ENCODE data around the gene CTDP1. TPM values are rescaled to one million over a fixed set of nuclear protein-coding genes. Genes with fewer than 3 reads are reported as not detected.

Gene CTDP1
- total RNA-seq, 2 experiments from 2014 or later: 69.0 to 79.6 TPM

DNA sequence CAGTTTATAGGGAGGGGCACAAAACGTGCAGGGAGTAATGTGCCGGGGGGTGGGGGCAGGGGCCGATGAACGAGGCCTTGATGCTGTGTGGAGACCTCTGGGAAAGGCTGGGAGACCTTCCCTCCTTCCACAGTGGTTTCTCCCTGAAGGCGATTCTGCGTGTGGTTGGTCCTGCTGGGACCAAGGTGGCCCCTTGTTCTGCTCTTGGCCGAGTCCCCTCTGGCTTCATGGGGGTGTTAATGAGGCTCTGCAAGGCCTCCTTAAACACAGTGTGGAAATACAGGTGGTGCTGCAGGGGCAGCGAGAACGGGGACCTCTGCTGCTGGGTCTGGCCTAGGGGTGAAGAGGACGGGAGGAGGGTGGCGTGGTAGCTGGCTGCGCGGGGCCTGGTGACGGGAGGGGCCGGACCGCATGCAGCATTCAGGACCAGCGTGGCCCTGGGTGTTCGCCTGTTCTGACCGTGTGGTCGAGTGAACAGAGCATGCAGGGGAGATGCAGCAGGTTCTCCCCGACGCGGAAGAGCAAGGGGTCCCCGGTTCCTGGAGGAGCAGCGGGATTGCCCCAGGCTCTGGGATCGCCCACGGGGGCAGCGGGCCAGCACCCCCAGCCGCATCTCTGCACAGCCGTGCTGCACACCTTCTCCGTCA, 76.0 kb downstream of the CTDP1 start:
- H3K36me3 ChIP-seq (ENCODE audit: insufficient read depth, low read length): peaks cover 30% of the 10 kb centered on the region
- DNase-seq (no peak), ATAC-seq (ENCODE audit: poor library complexity) (no peak)
- CTCF ChIA-PET: no interaction called here
- H3K9me3 ChIP-seq (ENCODE audit: control insufficient read depth in 1 of 2, insufficient read depth in 1 of 2, low read length in 2 of 2): peaks cover 20 to 44% of the 10 kb centered on the region in 2 experiments
- H3K27ac ChIP-seq (ENCODE audit: low read depth in 1 of 2, low read length in 2 of 2): no peak overlapping the region
- Mint-ChIP-seq H3K4me3 (no peak overlapping the region), H3K27ac (no peak overlapping the region), H3K36me3 (ENCODE audit: low read depth) (peaks cover 78% of the 10 kb centered on the region), H3K9me3 (peaks cover 14% of the 10 kb centered on the region), H3K4me1 (ENCODE audit: low read depth) (no peaks in the 10 kb centered on the region), H3K27me3 (no peaks in the 10 kb centered on the region)
- H3K4me3 ChIP-seq (ENCODE audit: low read length): no peak overlapping the region
- POLR2A ChIA-PET: no interaction called here
- no peaks in the 10 kb centered on the region for H3K27me3 ChIP-seq (ENCODE audit: control insufficient read depth in 1 of 2, insufficient read depth in 2 of 2, low read length in 2 of 2)
- TF ChIP-seq, protein P1, sequence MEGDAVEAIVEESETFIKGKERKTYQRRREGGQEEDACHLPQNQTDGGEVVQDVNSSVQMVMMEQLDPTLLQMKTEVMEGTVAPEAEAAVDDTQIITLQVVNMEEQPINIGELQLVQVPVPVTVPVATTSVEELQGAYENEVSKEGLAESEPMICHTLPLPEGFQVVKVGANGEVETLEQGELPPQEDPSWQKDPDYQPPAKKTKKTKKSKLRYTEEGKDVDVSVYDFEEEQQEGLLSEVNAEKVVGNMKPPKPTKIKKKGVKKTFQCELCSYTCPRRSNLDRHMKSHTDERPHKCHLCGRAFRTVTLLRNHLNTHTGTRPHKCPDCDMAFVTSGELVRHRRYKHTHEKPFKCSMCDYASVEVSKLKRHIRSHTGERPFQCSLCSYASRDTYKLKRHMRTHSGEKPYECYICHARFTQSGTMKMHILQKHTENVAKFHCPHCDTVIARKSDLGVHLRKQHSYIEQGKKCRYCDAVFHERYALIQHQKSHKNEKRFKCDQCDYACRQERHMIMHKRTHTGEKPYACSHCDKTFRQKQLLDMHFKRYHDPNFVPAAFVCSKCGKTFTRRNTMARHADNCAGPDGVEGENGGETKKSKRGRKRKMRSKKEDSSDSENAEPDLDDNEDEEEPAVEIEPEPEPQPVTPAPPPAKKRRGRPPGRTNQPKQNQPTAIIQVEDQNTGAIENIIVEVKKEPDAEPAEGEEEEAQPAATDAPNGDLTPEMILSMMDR (IDR thresholded peaks at IDR 0.05): no peak
- intact Hi-C loops (cut with DNase I, micrococcal nuclease): no loop called here
- no peaks in the 10 kb centered on the region for H3K4me1 ChIP-seq (ENCODE audit: insufficient read depth, low read length)

DNA sequence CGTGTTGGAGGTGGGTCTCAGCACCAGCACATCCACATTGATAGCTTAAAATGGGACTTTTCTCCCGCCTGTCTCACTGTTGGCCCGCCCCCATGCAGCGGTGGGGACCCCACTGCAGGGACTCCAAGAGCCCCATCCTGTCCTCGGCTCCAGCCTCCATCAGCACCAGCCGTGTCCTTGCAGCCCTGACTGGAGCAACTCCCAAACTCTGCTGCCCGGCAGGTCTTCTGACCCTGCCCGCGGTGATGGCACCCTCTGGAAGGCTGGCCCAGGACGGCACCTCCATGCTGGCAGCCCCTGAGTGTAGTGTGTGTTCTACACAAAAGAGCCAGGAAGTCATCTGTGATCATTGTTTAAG, 76.5 kb downstream of the CTDP1 start:
- Mint-ChIP-seq H3K4me1 (ENCODE audit: low read depth) (no peaks in the 10 kb centered on the region), H3K9me3 (peaks cover 18% of the 10 kb centered on the region), H3K27ac (no peak overlapping the region), H3K4me3 (no peak overlapping the region), H3K36me3 (ENCODE audit: low read depth) (peaks cover 78% of the 10 kb centered on the region), H3K27me3 (no peaks in the 10 kb centered on the region)
- ChIA-PET POLR2A (no interaction called here), CTCF (no interaction called here)
- Histone ChIP-seq H3K4me3 (ENCODE audit: low read length) (no peak overlapping the region), H3K27ac (ENCODE audit: low read depth in 1 of 2, low read length in 2 of 2) (no peak overlapping the region), H3K9me3 (ENCODE audit: control insufficient read depth in 1 of 2, insufficient read depth in 1 of 2, low read length in 2 of 2) (peaks cover 20 to 44% of the 10 kb centered on the region in 2 experiments), H3K36me3 (ENCODE audit: insufficient read depth, low read length) (peaks cover 30% of the 10 kb centered on the region), H3K27me3 (ENCODE audit: control insufficient read depth in 1 of 2, insufficient read depth in 2 of 2, low read length in 2 of 2) (no peaks in the 10 kb centered on the region), H3K4me1 (ENCODE audit: insufficient read depth, low read length) (no peaks in the 10 kb centered on the region)
- ATAC-seq (ENCODE audit: poor library complexity) (no peak), DNase-seq (no peak)
- TF ChIP-seq, protein P1 (IDR thresholded peaks at IDR 0.05): no peak
- intact Hi-C loops (cut with DNase I, micrococcal nuclease): no loop called here

DNA sequence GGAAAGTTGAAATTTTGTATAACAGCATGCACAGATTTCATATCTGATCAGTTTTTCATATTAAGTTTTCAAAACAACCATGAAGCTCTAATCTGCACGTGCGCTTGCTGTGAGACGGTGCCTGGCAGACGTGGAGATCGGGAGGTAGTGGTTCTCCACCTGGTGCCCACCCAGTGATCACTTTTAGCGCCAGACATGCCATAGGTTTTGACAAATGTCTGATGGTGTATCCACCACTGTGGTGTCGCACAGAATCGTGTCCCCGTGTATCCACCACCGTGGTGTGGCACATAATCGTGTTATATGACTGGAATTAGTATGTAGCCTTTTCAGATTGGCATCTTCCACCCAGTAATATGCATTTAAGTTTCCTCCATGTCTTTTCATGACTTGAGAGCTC, 77.2 kb downstream of the CTDP1 start:
- CTCF ChIA-PET: no interaction called here
- H3K9me3 ChIP-seq (ENCODE audit: control insufficient read depth in 1 of 2, insufficient read depth in 1 of 2, low read length in 2 of 2): peaks cover 20 to 44% of the 10 kb centered on the region in 2 experiments
- Mint-ChIP-seq H3K4me3 (no peak overlapping the region), H3K27ac (no peak overlapping the region), H3K27me3 (no peaks in the 10 kb centered on the region), H3K36me3 (ENCODE audit: low read depth) (peaks cover 72% of the 10 kb centered on the region), H3K9me3 (peaks cover 24% of the 10 kb centered on the region), H3K4me1 (ENCODE audit: low read depth) (no peaks in the 10 kb centered on the region)
- POLR2A ChIA-PET: no interaction called here
- H3K4me3 ChIP-seq (ENCODE audit: low read length): no peak overlapping the region
- TF ChIP-seq, protein P1 (IDR thresholded peaks at IDR 0.05): no peak
- H3K27ac ChIP-seq (ENCODE audit: low read depth in 1 of 2, low read length in 2 of 2): no peak overlapping the region
- DNase-seq (no peak), ATAC-seq (ENCODE audit: poor library complexity) (no peak)
- H3K4me1 ChIP-seq (ENCODE audit: insufficient read depth, low read length): no peaks in the 10 kb centered on the region
- intact Hi-C loops (cut with DNase I, micrococcal nuclease): no loop called here
- H3K27me3 ChIP-seq (ENCODE audit: control insufficient read depth in 1 of 2, insufficient read depth in 2 of 2, low read length in 2 of 2): no peaks in the 10 kb centered on the region
- H3K36me3 ChIP-seq (ENCODE audit: insufficient read depth, low read length): peaks cover 26% of the 10 kb centered on the region
